Liver (tissue), 3 donors: ENCODE data around the gene VARS1.

Source experiments
- FOXA2 ChIP-seq: IDR thresholded peaks from 2 replicates; pipeline ENCODE4 v1.6.1; 2016; ENCODE audit warnings: antibody characterized with exemption
- GABPA ChIP-seq, 2 donors: IDR thresholded peaks in 1 of 2; conservative IDR thresholded peaks in 1 of 2; 2 replicates each; pipeline ENCODE4 v1.6.1; 2016; ENCODE audit warnings: antibody characterized with exemption in 2 of 2, mild to moderate bottlenecking in 1 of 2, moderate library complexity in 1 of 2
- JUND ChIP-seq, 2 donors: IDR thresholded peaks; 2 replicates each; pipeline ENCODE4 v1.6.1; 2016; ENCODE audit warnings: antibody characterized with exemption in 2 of 2
- RAD21 ChIP-seq, 2 donors: IDR thresholded peaks; 2 replicates each; pipeline ENCODE4 v1.6.1; 2016; ENCODE audit warnings: antibody characterized with exemption in 2 of 2, mild to moderate bottlenecking in 2 of 2
- SP1 ChIP-seq: IDR thresholded peaks from 2 replicates; pipeline ENCODE4 v1.6.1; 2018; ENCODE audit warnings: antibody characterized with exemption, mild to moderate bottlenecking
- YY1 ChIP-seq: IDR thresholded peaks from 2 replicates; pipeline ENCODE4 v1.6.1; 2016; ENCODE audit warnings: antibody characterized with exemption, mild to moderate bottlenecking
- TF ChIP-seq, protein P1 (sequence below): fragments of 150-350 bp; IDR thresholded peaks from 2 replicates; pipeline ENCODE4 v1.5.1; 2017; ENCODE audit warnings: improper control_type of control experiment, low read depth, low read length; ENCODE audit not compliant: missing input control
- TF ChIP-seq, protein P2 (sequence below): IDR thresholded peaks from 2 replicates; pipeline ENCODE4 v1.6.1; 2016; ENCODE audit warnings: antibody characterized with exemption
- TF ChIP-seq, protein P3 (sequence below): IDR thresholded peaks from 2 replicates; pipeline ENCODE4 v1.6.1; 2016; ENCODE audit warnings: antibody characterized with exemption, mild to moderate bottlenecking
- TF ChIP-seq, protein P4 (sequence below): IDR thresholded peaks from 2 replicates; pipeline ENCODE4 v1.6.1; 2016; ENCODE audit warnings: antibody characterized with exemption
- donor health status: healthy.
- donor health status: healthy.

DNA sequence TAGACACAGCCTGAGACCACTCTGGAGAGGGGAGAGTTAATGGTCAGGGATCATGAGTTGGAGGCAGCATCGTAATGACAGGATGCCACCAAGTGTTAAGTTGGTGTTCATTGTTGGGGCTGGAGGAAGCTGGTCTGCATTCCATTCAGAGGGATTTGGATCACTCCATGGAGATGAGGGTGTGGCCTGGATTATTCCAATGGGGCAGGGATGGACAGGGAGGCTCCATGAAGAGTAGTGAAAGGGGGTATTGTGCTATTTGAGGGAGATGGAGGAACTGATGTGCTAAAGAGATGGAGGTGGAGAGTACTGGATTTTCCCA is 32.0 kb downstream of the VARS1 start:
- TF ChIP-seq GABPA (IDR thresholded peaks at IDR 0.05 in 1 of 2, conservative IDR thresholded peaks at IDR 0.05 in 1 of 2): no peak
- TF ChIP-seq, protein P1, sequence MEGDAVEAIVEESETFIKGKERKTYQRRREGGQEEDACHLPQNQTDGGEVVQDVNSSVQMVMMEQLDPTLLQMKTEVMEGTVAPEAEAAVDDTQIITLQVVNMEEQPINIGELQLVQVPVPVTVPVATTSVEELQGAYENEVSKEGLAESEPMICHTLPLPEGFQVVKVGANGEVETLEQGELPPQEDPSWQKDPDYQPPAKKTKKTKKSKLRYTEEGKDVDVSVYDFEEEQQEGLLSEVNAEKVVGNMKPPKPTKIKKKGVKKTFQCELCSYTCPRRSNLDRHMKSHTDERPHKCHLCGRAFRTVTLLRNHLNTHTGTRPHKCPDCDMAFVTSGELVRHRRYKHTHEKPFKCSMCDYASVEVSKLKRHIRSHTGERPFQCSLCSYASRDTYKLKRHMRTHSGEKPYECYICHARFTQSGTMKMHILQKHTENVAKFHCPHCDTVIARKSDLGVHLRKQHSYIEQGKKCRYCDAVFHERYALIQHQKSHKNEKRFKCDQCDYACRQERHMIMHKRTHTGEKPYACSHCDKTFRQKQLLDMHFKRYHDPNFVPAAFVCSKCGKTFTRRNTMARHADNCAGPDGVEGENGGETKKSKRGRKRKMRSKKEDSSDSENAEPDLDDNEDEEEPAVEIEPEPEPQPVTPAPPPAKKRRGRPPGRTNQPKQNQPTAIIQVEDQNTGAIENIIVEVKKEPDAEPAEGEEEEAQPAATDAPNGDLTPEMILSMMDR: no peak
- no peak for TF ChIP-seq RAD21 (IDR thresholded peaks at IDR 0.05)
- TF ChIP-seq YY1: no peak
- TF ChIP-seq, protein P2, sequence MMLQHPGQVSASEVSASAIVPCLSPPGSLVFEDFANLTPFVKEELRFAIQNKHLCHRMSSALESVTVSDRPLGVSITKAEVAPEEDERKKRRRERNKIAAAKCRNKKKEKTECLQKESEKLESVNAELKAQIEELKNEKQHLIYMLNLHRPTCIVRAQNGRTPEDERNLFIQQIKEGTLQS: no peak
- no peak for TF ChIP-seq SP1
- TF ChIP-seq, protein P3, sequence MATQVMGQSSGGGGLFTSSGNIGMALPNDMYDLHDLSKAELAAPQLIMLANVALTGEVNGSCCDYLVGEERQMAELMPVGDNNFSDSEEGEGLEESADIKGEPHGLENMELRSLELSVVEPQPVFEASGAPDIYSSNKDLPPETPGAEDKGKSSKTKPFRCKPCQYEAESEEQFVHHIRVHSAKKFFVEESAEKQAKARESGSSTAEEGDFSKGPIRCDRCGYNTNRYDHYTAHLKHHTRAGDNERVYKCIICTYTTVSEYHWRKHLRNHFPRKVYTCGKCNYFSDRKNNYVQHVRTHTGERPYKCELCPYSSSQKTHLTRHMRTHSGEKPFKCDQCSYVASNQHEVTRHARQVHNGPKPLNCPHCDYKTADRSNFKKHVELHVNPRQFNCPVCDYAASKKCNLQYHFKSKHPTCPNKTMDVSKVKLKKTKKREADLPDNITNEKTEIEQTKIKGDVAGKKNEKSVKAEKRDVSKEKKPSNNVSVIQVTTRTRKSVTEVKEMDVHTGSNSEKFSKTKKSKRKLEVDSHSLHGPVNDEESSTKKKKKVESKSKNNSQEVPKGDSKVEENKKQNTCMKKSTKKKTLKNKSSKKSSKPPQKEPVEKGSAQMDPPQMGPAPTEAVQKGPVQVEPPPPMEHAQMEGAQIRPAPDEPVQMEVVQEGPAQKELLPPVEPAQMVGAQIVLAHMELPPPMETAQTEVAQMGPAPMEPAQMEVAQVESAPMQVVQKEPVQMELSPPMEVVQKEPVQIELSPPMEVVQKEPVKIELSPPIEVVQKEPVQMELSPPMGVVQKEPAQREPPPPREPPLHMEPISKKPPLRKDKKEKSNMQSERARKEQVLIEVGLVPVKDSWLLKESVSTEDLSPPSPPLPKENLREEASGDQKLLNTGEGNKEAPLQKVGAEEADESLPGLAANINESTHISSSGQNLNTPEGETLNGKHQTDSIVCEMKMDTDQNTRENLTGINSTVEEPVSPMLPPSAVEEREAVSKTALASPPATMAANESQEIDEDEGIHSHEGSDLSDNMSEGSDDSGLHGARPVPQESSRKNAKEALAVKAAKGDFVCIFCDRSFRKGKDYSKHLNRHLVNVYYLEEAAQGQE: no peak
- no peak for TF ChIP-seq JUND (IDR thresholded peaks at IDR 0.05)
- TF ChIP-seq, protein P4, sequence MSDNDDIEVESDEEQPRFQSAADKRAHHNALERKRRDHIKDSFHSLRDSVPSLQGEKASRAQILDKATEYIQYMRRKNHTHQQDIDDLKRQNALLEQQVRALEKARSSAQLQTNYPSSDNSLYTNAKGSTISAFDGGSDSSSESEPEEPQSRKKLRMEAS: no peak
- no peak for TF ChIP-seq FOXA2
